HL-60 (cell line): ENCODE results near the gene CBLN1.

Source experiments
- DNase-seq, 2 experiments: peaks; one replicate each; pipeline ENCODE4 v3.0.0-alpha.2; 2010 to 2020; ENCODE audit warnings: low read depth in 1 of 2, low spot score in 1 of 2
- H3K27ac ChIP-seq: fragments of 250-450 bp; sonication (Bioruptor Pico); replicated peaks from 2 replicates; pipeline ENCODE4 v1.5.1; 2020; ENCODE audit warnings: mild to moderate bottlenecking, moderate library complexity
- H3K27me3 ChIP-seq: fragments of 250-450 bp; sonication (Bioruptor Pico); 2 replicates; pipeline ENCODE4 v1.5.1; 2021; ENCODE audit warnings: mild to moderate bottlenecking, moderate library complexity; ENCODE audit not compliant: insufficient read depth, poor library complexity, severe bottlenecking
- H3K4me3 ChIP-seq: replicated peaks from 2 replicates; pipeline ENCODE4 v1.5.1; 2011; ENCODE audit warnings: mild to moderate bottlenecking, control low read depth, low read length; ENCODE audit not compliant: insufficient read depth
- CTCF ChIP-seq: IDR thresholded peaks from one replicate; pipeline ENCODE4 v1.5.1; 2011; ENCODE audit warnings: low read length, control low read depth, inconsistent platforms; ENCODE audit not compliant: insufficient read depth
- GABPA ChIP-seq: IDR thresholded peaks from 2 replicates; pipeline ENCODE4 v1.6.1; 2012; ENCODE audit warnings: low read depth
- POLR2AphosphoS5 ChIP-seq: IDR thresholded peaks from 2 replicates; pipeline ENCODE4 v1.6.1; 2012; ENCODE audit warnings: low read depth
- REST ChIP-seq: IDR thresholded peaks from 2 replicates; pipeline ENCODE4 v1.6.1; 2012; ENCODE audit warnings: low read depth; ENCODE audit not compliant: insufficient replicate concordance
- SPI1 ChIP-seq: IDR thresholded peaks from 2 replicates; pipeline ENCODE4 v1.6.1; 2012; ENCODE audit warnings: low read depth, mild to moderate bottlenecking, borderline replicate concordance

Gene CBLN1

GRCh38 chr16:49280841-49281371 is 732 bp downstream of the CBLN1 start:
- H3K27ac ChIP-seq: no peak overlapping the region
- peaks cover 73% of the 10 kb centered on the region for H3K27me3 ChIP-seq
- H3K4me3 ChIP-seq: no peak overlapping the region
- DNase-seq: no peak
- TF ChIP-seq GABPA: no peak
- no peak for TF ChIP-seq CTCF

GRCh38 chr16:49280105-49280741 is 1.4 kb downstream of the CBLN1 start:
- TF ChIP-seq REST: peak; percentile 85
- TF ChIP-seq POLR2AphosphoS5: no peak
- DNase-seq: no peak
- Histone ChIP-seq H3K27me3 (peaks cover 71% of the 10 kb centered on the region), H3K27ac (no peak overlapping the region), H3K4me3 (no peak overlapping the region)

- H3K27me3 ChIP-seq: peaks cover 73% of the 10 kb centered on the region
- no peak for TF ChIP-seq REST
- TF ChIP-seq GABPA: no peak
- no peak for TF ChIP-seq POLR2AphosphoS5
- TF ChIP-seq CTCF: no peak
- no peak for TF ChIP-seq SPI1
- no peak overlapping the region for H3K4me3 ChIP-seq
Measured at GRCh38 chr16:49278944-49279725, 2.5 kb downstream of the CBLN1 start.

GRCh38 chr16:49278567-49278827 is 3.1 kb downstream of the CBLN1 start:
- Histone ChIP-seq H3K27ac (no peak overlapping the region), H3K27me3 (peaks cover 69% of the 10 kb centered on the region), H3K4me3 (no peak overlapping the region)
- TF ChIP-seq CTCF: no peak
- TF ChIP-seq REST: no peak
- no peak for TF ChIP-seq SPI1
- TF ChIP-seq GABPA: no peak
- TF ChIP-seq POLR2AphosphoS5: no peak
- no peak for DNase-seq

More at GRCh38 chr16:49278944-49279725, 2.5 kb downstream of the CBLN1 start:
- DNase-seq: no peak
- H3K27ac ChIP-seq: no peak overlapping the region
